HS-27A (cell line): ENCODE data around the gene RIN3.
A peak's percentile ranks its signal among the peaks of the same experiment; 100 is the strongest.
"Not testable (repeated sequence)": the region's sequence is repeated elsewhere in the genome, so short reads cannot be mapped to it uniquely, and the experiment has no call there.

ENCODE experiments used
- DNase-seq: peaks from one replicate; pipeline ENCODE4 v3.0.0-alpha.2; 2012; ENCODE audit warnings: low read depth, missing footprints

Gene RIN3

DNA sequence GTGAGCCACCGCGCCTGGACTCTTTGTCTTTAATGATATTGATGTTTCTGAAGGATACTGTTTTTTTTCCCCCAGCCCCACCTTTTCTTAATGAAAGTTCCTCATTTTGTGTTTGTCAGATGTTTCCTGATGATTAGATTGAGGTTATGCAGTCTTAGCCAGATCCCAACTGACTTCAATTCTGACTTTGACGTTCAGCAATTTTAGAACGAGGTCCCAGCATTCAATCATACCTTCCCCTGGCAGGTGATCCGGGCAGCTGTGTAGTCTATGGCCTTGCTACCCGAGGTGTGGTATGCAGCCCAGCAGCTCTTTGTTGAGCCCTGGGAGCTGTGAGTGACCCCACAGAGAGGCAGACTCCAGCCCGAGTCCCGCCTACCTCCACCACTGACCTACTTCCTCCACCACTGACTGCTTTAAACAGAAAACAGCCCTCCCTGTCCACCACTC lies 152.1 kb downstream of the RIN3 start:
- DNase-seq = no peak

DNA sequence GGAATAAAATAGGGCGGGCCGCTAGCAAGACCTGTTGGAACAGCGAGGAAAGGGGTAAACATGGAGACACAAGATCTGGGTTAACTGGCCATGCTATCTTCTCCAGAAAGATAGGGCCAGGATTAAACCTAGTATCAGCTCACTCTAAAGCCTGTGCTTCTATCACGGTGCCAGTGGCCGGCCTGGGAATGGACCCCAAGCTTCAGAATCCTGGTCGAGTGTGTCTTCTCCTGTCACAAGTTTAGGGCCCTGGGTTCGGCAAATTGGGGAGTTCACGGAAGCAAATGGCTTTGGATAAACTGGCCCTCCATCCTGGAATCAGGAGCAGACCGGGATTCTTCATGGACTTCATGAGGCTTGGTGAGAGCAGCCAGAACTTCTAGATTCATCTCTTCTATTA lies 152.7 kb downstream of the RIN3 start:
- no peak for DNase-seq

DNA sequence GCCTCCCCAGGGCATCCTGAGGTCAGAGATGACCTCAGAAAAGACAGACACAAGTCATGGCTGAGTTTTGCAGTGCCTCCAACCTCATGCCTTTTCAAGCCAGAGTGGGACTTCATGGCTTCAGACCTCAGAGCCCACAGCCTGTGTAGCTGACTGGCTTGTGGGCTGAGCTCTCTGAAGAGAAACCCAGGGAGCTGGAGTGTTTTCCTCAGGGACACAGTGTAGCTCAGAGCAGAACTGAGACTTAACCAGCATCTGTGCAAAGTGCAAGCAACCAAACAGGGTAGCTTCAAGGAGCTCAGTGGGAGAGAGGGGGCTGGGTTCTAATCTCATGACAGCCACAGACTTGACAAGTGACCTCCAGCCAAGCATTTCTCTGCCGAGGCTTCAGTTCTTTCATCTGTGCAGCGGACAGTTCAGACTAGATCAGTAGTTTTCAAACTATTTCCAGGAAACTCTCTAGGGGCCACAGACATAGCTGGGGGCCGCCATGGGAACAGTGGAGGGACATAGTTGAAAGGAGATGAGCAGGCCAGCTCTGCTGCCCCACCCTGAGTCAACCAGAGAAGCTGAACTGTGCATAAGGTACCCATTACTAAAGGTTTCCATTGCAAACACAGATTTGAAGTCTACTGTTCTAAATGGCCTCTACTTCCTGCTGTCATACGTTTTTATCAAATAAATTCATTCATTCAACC lies 154.8 kb downstream of the RIN3 start:
- no peak for DNase-seq

DNA sequence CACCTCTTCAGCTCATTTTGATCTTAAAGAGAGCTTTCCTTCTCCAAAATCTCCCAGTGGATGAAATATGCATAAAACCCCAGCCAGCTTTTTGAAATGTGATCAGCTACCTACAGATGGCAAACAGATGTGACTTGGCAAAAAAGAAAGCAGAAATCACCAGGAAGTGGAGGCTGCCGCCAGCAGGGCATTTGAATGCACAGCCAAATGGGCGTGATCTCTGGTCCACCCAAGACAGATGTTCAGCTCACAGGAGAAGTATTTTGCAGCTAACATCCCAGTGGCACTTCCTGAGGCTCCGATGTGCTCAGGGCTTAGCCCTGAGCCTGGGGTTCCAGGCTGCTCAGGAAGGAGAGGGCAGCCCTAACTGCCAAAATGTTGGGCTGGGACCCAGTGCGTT lies 156.6 kb downstream of the RIN3 start:
- DNase-seq = no peak

DNA sequence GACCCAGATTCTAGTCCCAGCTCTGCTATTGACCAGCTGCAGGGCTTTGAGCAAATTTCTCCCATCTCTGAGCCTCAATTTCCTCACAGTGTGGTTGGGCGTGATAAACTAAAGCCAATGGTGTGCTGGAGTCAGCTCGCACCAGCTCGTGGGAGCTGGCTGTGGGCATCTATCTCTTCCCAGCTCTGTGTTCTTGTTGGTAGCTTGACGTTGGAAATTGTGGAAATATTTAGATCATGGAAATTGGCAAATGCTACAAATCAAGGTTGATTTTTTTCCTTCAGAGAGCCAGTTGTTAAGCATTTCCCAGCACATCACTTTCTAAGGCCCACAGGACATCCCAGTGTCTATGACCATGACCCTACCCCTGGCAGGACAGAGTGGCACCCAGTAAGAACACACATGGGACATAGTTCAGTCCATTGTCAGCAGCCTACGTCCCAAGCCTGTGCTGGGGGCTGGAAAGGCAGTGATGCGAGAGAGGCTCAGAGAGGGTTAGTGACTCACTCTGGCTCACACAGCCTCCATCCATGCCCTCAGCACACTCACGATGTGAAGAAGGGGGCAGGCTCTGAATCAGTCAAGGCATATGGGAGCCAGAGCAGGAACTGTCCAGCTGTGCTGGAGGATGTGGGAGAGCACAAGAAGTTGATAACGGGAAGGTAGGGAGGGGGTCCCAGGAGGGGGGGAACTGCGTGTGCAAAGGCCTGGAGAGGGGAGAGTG lies 157.2 kb downstream of the RIN3 start:
- DNase-seq = no peak

DNA sequence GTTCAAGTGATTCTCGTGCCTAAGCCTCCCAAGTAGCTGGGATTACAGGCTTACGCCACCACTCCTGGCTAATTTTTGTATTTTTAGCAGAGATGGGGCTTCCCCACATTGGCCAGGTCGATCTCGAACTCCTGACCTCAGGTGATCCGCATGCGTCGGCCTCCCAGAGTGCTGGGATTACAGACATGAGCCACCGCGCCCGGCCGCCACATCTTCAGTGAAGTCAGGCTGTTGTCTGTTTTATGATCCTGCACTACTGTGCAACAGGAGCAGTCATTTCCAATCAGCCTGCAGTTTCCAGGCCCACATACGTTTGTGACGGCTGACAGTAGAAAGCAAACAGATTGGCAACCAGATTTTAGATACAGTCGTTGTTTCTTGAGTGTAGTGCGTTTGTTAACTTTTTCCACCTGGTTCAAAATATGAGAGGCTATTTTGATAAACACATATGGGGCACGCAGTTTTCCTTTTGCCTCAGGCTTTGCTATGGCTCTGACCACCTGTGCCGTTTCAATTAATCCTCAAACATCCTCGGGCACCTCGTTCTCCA lies 160.1 kb downstream of the RIN3 start:
- no peak for DNase-seq

DNA sequence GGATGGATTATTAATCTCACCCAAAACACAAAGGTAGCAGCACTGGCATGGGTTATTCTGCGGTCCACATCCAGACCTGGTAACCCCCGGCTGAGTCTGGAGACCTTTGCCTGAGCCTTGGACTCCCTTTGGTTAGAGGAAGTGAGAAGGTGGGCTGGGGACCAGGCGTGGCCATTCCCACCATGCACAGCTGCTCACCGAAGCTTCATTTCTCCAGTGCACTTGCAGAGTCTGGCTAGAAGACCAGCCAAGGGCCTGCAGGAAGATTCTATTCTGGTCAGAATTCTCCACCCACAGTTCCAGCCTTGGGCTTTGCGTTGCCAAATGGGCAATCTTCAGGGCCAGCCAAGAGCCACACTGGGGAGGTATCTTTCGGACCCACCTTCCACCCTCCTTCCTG lies 161.8 kb downstream of the RIN3 start:
- DNase-seq = no peak

DNA sequence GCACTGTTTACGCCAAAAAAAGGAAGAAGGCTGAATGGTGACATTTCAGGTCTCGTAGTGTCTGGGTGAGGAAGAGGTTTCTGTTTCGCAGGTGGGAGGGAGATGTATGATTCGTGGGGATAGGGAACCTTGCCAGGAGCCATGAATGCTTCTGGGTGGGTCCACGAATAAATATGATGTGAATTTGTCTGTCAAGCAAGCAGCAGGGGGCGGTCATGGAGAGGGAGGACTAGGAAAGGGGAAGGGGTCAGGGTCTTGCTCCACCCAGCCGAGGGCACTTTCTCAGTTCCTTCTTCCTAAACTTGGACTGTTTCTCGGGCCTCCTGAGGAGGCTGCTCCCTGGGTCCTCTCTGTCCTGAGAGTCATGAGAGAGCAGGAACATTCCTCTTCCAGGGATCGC lies 162.4 kb downstream of the RIN3 start:
- DNase-seq = no peak

DNA sequence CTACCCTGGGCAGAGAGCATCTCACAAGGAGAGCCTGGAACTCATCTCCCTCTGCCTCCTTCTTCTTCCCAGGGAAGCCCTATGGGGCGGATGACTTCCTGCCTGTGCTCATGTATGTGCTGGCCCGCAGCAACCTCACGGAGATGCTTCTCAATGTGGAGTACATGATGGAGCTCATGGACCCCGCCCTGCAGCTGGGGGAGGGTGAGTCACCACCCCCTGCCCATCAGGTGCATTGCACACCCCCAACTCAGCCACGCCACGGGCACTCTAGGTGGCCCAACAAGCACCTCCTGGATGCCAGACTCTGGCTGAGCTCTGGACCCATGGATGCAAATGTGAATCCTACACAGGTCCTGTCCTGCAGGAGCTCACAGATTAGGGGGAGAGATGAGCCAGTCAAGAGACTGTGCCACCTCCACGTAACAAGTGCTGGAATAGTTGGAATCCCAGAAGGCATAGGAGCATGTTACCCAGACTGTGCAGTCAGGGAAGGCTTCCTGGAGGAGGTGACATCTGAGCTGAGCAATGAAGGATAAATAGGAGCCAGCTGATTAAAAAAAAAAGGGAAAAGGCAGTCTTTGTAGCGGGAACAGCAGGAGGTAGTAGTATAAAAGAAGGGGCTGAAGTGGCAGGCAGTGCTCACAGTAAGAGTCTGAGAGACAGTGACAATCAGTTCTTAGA lies 163.0 kb downstream of the RIN3 start:
- DNase-seq = no peak

DNA sequence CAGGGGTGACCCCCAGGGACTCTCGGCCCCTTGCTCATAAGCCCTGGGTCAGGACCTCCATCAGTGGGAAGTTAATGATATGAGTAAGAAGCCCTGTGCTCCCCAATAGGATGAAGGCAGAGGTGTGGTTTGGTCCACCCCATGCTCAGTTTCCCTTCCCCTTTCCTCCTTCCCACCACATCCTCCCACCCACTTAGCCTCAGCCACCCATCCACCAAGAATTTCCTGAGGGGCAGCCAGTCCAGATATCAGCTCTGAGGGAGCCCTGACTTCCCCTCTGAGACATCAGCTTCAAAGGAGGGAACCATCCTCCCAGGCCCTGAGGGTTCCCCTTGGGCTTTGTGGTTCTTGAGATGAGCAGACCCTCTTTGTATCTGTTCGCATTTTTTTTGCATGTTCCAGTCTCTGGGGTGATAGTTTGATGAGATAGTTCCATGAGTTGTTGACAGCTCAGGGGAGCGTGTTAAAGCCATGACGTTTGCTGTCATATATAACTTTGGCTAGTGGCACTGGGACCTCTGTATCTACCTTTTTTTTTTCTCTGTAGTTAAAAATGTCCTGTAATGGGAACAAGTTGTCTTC lies 163.6 kb downstream of the RIN3 start:
- no peak for DNase-seq

DNA sequence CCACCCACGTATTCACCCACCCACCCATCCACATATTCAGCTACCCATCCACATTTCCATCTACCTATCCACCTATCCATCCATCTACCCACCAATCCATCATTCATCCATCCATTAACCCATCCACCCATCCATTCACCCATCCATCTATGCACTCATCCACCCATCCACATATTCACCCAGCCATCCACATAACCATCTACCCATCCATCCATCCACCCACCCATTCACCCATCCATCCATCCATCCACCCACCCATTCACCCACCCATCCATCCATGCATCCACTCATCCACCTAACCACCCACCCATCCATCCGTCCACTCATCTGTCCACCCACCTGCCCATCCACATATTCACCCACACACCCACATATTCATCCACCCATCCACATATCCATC lies 164.4 kb downstream of the RIN3 start:
- DNase-seq = no peak

DNA sequence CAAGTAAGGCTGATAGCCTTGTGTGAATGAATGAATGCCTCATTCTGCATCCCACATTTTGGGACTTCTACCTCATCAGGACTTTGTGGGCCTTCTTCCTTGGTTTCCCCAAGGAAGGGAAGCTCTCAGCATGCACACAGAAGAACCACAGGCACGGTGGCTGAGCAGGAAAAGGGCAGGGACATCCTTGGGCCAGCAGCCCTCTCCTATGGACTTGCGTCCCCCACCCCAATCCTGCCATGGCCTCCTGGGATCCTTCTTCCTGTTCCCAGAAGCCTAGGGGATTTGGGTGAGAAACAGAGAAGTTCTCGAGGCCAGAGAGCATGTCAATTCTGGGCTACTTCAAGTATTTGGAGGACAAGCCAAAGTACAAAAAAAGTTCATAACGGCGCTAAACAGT lies 165.2 kb downstream of the RIN3 start:
- DNase-seq = no peak

DNA sequence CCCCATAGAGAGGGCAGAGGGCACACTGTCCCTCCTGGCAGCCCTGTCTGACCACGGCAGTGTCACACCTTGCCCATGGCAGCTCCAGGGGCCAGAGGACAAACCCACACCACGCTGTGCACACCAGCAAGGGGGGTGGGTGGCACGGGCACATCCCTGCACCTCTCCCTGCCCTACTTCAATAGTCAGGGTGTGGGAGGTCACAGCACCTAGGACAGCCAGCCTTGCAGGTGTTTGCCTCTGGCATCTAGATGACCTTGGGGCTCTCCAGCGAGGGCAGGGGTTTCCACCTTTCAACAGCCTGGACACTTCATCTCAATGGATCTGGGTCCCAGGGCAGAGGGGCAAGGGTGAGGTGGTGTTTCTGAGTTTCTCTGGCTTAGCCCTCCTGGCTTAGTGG lies 165.7 kb downstream of the RIN3 start:
- no peak for DNase-seq

DNA sequence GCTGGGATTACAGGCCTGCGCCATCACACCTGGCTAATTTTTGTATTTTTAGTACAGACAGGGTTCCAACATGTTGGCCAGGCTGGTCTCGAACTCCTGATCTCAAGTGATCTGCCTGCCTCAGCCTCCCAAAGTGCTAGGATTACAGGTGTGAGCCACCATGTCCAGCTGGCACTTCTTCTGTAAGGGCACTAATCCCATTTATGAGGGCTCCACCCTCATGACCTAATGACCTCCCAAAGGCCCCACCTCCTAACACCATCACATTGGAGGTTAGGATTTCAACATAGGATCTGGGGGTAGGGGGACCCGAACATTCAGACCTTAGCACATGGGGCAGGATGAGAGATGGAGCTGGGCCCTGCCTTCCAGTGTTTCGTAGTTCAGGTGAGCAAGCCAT lies 166.7 kb downstream of the RIN3 start:
- not testable (repeated sequence) for DNase-seq

DNA sequence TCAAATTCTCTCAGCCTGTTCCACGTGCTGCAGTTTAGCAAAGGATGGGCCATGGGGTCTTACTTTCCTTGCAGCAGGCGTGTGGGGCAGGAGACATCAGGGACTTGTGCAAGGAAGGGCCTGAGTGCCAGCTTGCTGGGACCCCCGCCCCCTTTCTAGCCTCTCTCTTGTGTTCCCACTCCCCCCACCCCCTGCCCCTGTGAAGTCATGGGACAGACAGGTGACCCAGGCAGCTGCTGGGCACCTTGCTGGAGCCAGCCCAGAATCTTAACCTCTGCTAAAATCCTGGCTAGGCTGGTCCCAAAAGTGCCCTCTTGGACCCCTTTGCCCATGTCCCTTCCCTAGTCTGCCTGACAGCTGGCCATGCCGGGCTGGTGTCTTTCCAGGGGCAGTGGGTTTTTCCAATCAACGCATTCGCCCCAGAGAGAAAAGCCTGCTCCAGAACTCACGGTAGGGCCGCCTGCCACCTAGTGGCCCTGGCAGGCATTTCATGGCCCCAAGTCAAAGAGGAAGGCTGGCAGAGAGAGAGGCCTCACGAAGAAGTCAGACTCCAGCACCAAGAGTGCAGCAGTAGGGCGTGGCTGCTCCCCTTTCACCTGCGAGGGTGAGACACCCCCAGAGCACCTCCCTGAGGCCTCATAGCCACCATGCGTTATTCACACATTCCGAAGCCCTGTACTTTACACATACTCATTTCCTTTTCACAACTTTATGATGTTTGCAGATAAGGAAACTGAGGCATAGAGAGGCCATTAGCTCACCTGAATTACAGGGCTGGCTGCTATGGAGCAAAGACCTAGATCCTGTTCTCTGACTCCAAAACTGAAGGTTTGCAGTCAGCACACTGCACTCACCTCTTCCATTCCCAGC lies 167.4 kb downstream of the RIN3 start:
- DNase-seq = peak; percentile 30

DNA sequence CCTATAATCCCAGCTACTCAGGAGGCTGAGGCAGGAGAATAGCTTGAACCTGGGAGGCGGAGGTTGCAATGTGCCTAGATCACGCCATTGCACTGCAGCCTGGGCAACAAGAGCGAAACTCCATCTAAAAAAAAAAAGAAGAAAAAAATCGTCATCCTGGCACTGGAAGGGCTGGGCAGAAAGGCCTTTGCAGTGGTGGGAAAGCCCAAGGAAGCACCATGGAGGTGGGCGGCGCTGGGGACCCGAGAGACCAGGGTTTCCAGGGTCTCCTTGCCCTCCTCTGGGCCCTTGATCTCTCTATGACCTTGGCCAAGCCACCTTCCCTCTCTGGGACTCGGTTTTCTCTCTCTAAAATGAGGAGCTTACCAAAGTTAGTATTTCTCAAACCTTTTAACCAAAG lies 169.5 kb downstream of the RIN3 start:
- no peak for DNase-seq

DNA sequence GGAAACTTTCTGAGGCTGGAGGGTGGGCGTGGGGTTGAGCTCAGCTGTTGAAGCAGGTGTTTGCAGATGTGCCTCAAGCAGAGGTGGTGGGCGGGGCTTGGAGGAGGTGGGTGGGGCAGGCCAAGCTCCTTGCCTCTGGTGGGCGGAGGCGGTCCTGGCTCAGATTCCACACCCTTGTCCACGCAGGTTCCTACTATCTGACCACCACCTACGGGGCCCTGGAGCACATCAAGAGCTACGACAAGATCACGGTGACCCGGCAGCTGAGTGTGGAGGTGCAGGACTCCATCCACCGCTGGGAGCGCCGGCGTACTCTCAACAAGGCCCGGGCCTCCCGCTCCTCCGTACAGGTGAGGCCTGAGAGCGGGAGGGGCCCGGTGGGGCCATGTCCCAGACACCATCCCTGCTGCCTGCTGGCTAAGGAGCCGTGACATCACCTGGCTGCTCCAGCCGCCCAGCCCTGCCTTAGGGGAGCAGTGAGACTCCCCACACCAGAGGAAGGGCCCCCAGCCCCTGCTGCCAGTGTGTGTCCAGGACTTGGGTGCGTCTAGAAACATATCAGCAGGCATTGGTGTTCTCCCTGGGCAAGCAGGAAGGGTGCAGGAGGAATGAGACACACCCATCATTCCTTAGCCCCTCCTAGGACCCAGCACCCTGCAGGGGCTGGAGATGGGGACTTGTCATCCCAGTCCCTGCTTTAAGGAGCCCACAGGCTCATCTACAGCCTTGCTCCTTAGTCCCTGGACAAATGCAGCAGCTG lies 171.4 kb downstream of the RIN3 start:
- DNase-seq = no peak

DNA sequence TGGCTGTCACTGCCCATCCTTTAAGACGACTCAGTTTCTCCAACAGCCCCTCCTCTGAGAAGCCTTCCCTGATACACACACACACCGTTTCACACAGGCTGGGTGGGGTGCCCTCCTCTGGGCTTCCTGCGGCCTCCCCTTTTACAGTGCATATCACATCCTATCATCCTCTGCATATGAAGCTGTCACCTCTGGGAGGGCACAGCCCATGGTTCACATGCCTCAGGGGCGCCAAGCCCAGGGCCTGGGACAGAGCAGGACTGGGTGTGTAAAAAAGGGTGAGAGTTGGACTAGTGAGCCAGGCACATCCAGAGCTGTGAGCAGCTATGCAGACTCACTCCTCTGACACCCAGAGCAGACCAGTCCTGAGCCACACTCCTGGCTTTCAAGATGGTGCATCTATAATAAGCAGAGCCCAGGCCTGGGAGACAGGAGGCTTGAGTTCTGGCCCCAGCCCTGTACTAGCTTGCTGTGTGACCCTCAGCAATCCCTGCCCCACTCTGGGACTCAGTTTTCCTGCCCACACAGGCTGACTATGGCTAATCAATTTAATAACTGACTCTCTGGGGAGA lies 172.3 kb downstream of the RIN3 start:
- DNase-seq = no peak

DNA sequence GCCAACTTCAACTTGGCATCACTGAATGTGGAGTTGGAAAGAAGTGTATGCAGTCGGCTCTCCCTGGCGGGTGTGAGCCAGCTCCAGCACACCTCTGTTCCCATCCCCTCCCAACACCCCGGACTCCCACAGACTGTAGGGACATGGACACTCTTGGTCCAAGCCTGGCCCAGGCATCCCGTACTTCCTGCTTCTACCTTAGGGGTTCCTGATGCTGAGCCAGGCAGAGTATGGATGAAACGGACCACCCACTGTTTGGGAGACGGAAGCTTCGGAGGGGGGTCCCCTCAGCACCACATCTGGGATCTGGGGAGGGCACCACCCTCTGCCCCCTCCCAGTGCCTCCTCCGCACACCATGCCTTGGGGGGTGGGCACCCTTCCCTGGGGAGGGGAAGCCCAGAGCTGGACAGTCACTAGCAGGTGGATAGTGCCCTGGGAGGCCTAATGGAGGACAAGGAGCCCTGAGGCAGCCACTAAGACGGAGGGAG lies 172.9 kb downstream of the RIN3 start:
- DNase-seq = no peak

DNA sequence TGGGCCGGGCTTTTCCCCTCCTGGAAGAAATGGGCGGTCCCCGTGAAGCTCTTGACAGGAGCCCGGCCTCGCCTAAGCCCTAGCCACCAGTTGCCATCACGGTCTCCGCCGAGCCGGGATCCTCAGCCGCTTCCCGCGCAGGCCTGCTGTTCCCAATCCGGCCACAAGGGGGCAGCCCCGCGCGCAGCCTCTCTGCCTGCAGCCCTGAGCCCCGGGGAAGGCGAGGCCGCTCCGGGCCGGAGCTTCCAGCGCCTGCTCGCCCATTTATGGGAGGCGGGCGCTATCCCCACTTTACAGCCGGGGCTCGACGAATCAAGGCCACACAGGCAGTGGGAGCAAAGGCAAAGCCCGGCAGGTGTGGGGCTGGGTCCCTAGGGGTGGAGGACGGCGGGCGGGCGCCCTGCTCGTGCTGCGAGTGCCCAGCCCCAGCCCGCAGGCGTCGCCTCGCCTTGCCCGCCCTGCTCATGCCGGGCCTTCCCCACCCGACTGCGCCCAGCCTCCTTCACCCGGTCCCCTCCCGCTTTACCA lies 173.4 kb downstream of the RIN3 start:
- DNase-seq = no peak
